ENCODE results near the gene KRT8. TPM values are rescaled to one million over a fixed set of nuclear protein-coding genes. Genes with fewer than 3 reads are reported as not detected.

Gene KRT8
- polyA plus RNA-seq, 4 donors = 6.0 to 285 (median 246) TPM

- no peak for DNase-seq (ENCODE audit: low read depth in 4 of 4, low spot score in 3 of 4)
Observed at GRCh38 chr12:52926596-52927234, 21.8 kb upstream of the KRT8 start.

GRCh38 chr12:52925717-52926595 is 21.1 kb upstream of the KRT8 start:
- DNase-seq (ENCODE audit: low read depth in 4 of 4, low spot score in 3 of 4) = no peak

- DNase-seq (ENCODE audit: low read depth in 4 of 4, low spot score in 3 of 4) = no peak
Observed at GRCh38 chr12:52924764-52925716, 20.2 kb upstream of the KRT8 start.

GRCh38 chr12:52921488-52922165 is 16.8 kb upstream of the KRT8 start:
- no peak for DNase-seq (ENCODE audit: low read depth in 4 of 4, low spot score in 3 of 4)

- no peak for DNase-seq (ENCODE audit: low read depth in 4 of 4, low spot score in 3 of 4)
Observed at GRCh38 chr12:52920937-52921336, 16.1 kb upstream of the KRT8 start.

GRCh38 chr12:52918784-52919183 is 13.9 kb upstream of the KRT8 start:
- no peak for DNase-seq (ENCODE audit: low read depth in 4 of 4, low spot score in 3 of 4)

GRCh38 chr12:52918351-52918750 is 13.5 kb upstream of the KRT8 start:
- no peak for DNase-seq (ENCODE audit: low read depth in 4 of 4, low spot score in 3 of 4)

GRCh38 chr12:52917800-52918199 is 12.9 kb upstream of the KRT8 start:
- DNase-seq (ENCODE audit: low read depth in 4 of 4, low spot score in 3 of 4) = no peak

- no peak for DNase-seq (ENCODE audit: low read depth in 4 of 4, low spot score in 3 of 4)
Observed at GRCh38 chr12:52916216-52916615, 11.3 kb upstream of the KRT8 start.

- DNase-seq (ENCODE audit: low read depth in 4 of 4, low spot score in 3 of 4) = no peak
Observed at GRCh38 chr12:52915637-52916036, 10.8 kb upstream of the KRT8 start.

- DNase-seq (ENCODE audit: low read depth in 4 of 4, low spot score in 3 of 4) = no peak
Observed at GRCh38 chr12:52914576-52915121, 9.8 kb upstream of the KRT8 start.

- no peak for DNase-seq (ENCODE audit: low read depth in 4 of 4, low spot score in 3 of 4)
Observed at GRCh38 chr12:52913431-52913821, 8.6 kb upstream of the KRT8 start.

- no peak for DNase-seq (ENCODE audit: low read depth in 4 of 4, low spot score in 3 of 4)
Observed at GRCh38 chr12:52912711-52913430, 8.0 kb upstream of the KRT8 start.

- no peak for DNase-seq (ENCODE audit: low read depth in 4 of 4, low spot score in 3 of 4)
Observed at GRCh38 chr12:52910248-52910883, 5.5 kb upstream of the KRT8 start.

- DNase-seq (ENCODE audit: low read depth in 4 of 4, low spot score in 3 of 4) = no peak
Observed at GRCh38 chr12:52909796-52910195, 4.9 kb upstream of the KRT8 start.

- no peak for DNase-seq (ENCODE audit: low read depth in 4 of 4, low spot score in 3 of 4)
Observed at GRCh38 chr12:52909331-52909730, 4.5 kb upstream of the KRT8 start.

- no peak for DNase-seq (ENCODE audit: low read depth in 4 of 4, low spot score in 3 of 4)
Observed at GRCh38 chr12:52907092-52907810, 2.4 kb upstream of the KRT8 start.

- DNase-seq (ENCODE audit: low read depth in 4 of 4, low spot score in 3 of 4) = no peak
Observed at GRCh38 chr12:52906191-52906601, 1.3 kb upstream of the KRT8 start.

All from left renal pelvis (tissue), 4 donors.